Fibroblast of the conjunctiva (primary cell): ENCODE results near the gene C8A.

Source experiments
- DNase-seq: peaks from one replicate; pipeline ENCODE4 v3.0.0-alpha.2; 2010; ENCODE audit warnings: low read depth

Gene C8A

GRCh38 chr1:56967355-56967754, 112.8 kb downstream of the C8A start:
- no peak for DNase-seq
